DMS79 treated with DMSO at 0.1 percent for 48 hours (cell line): Measurements from ENCODE around the gene TWSG1.
"Not testable (repeated sequence)": the region's sequence is repeated elsewhere in the genome, so short reads cannot be mapped to it uniquely, and the experiment has no call there.

Experiments
- DNase-seq: peaks from one replicate; lab custom pipeline; 2025; lab: John Stamatoyannopoulos, UW

The TWSG1 gene

DNA sequence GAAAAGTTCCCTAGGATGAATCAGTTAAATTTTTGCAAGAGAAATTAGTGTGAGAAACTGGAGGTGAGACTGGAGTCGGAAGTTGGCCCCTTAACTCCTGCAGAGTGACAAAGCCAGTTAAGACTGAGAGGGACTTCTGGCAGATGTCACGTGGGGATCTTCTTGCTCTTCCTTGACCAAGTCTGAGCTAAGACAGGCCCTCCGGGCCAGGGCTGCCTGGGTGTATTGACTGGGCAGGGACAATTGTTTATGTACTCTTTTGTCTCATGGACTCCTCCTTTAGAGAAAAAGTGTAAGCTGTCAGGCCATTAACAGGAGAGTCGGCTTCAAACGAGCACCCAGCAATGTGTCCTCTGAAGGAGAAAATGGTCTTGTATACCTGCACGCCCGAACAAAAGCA is 92.2 kb downstream of the TWSG1 start:
- DNase-seq, result no peak

DNA sequence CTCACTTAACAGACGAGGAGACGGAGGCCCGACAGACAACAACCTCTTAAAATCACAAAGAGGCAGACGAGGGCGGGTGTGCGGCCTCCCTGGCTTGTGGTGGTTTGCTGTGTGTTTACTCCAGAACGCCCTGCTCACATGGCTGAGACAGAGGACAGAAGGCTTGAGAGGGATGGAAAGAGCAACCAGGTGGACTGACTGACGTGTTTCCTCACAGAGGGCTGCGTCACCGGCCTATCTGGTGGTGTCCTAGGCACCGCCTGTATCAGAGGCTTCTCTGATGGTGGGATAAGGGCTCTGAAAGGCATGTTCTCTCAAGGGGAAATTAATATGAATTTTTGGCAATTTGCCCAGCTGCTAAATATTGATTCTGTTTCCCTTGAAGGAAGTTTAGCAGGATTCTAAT is 93.7 kb downstream of the TWSG1 start:
- peak; percentile 38 for DNase-seq

DNA sequence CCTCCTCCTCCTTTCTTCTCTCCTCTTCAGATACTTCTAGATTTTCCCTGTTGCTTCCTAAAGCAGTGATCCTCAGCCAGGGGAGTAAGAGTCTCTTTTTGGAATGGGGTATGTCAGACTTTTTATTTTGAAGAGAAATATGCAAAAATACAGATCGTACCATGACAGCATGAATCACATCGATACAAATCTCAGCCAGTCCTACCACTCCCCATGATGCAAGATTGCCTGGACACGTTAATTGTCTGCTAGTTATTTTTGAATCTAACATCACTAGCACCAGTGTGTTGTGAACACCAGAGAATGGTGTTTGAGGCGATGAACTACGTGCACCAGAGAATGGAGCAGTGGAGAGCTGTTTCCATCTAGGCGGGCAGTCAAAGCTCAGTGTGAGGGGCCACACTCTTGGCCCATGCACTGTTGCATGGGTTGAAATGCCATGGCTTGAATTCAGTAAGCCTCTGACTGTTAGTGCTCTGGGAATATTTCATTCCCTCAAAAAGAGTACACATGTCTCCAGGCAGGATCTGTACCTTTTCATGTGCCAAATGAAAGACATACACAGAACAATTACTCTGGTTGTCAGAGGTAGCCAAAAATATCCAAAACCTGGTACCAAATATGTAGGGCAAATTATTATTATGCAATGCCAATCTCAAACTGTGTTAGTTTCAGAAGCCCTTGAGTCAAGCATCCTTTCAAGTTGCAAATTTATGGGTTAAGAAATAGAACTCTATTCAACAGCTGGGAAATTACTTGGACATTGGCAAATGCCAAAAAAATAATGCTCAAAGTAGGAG is 94.5 kb downstream of the TWSG1 start:
- no peak for DNase-seq

DNA sequence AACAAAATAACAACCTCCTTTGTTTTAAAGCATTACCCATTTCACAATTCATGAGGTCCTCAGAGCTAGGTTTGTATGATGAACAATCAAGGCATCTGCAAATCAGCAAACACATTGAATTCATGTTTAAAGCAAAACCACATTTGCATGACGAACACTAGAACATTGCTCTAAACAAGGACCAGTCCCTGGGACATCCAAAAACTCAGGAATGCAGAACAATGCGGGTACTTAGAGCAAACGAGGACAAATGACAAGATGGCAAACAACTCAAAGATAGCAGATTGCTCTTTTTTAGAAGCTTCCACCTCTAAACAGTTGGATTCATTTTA is 95.1 kb downstream of the TWSG1 start:
- no peak for DNase-seq

DNA sequence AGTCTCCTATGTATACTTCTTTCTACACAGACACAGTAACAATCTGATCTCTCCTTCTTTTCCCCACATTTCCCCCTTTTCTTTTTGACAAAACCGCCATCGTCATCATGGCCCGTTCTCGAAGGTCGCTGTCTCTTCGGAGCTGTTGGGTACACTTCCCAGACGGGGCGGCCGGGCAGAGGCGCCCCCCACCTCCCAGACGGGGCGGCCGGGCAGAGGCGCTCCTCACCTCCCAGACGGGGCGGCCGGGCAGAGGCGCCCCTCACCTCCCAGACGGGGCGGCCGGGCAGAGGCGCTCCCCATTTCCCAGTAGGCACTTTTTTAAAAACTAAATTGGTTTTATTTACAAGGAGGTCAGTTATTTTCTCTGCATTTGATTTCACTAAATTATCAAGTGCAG is 95.7 kb downstream of the TWSG1 start:
- DNase-seq, result not testable (repeated sequence)

DNA sequence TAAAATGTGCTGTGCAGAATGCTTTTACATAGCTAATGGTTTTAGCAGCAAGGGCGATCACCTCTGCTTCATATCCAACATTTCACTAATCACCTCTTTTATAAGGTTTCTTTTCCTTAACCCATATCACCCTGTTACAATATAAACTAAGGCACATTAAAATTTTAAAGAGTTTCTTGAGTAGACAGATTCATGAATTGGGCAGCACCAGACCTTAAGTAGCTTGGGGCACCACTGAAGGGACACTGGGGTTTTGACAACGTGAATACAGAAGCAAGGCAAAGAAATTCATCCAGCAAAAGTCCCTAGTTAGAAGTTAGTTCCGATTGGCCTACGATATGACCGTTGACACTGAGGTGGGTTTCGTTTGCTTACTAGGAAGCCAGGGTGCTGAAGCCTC is 96.7 kb downstream of the TWSG1 start:
- no peak for DNase-seq

DNA sequence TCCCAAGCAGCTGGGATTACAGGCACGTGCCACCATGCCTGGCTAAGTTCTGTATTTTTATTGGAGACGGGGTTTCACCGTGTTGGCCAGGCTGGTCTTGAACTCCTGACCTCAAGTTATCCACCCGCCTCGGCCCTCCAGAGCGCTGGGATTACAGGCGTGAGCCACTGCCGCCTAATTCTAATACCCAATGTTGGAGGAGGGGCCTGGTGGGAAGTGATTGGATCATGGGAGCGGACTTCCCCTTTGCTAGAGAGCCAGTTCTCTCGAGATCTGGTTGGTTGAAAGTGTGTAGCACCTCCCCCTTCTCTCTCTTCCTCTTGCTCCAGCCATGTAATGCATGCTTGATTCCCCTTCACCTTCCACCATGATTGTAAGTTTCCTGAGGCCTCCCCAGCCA is 98.5 kb downstream of the TWSG1 start:
- not testable (repeated sequence) for DNase-seq

DNA sequence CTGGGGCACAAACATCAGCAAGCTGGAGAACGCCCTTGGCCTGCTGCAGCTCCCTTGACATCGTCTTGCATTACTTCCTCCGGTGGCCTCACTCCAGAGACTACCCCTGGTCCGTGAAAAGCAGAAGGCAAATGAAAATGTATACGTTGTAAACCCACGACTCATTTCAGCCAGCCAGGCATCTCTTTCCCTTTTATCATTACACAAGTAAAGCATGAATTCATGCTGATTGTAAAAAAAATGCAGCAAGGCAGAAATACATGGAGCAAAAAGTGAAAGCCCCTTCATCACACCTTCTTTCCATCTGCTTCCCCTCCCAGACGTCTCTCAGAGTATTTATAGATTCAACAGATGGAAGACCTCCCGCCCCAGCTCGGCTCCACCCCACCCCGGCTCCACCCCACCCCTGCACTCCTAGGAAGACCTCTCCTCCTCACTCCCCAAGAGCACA is 99.1 kb downstream of the TWSG1 start:
- DNase-seq, result no peak

DNA sequence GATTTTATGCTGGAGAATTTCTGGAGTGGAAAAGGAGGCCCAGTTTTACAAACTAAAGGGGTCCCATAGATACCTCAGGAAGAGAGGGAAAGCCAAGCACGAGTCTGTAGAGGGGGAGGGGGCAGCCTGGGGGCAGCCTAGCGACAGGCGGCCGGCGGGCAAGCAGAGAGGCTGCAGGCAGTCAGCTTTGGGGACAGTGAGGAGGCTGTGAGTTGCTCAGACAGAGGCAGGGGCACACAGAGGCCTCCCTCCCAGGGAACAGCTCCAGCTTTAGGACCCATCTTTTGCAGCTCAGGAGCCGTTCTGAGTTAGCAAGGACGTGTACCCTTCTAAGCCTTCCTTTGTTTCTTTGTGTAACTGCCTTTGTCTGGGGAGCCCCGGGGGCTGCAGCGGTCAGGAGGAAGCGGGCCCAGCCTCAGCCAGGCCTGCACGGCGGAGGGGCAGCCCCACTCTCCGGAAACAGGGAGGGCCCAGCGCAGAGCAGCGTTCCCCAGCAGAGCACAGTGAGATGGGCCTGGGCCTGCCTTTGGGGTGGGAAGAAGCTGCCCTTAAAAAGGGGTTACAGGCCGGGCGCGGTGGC is 99.6 kb downstream of the TWSG1 start:
- no peak for DNase-seq

DNA sequence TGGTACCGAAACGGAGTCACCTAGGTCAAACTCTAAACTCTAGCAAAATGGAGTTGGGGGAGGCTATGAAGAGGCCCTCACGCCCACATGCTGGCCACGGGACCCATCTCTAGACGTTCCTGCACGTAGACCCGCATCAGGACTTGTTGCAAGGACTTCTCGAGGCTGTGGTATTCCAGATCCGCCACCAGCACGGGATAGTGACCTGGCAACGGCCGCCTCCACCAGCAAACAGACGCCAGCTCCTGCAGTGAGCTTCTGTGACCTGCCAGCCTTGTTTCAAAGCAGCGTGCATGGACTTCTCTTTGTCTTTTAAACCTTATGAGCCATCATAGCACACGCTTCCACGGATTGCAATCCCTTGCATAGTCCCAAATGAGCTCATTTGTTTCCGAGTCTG is 100.5 kb downstream of the TWSG1 start:
- DNase-seq, result no peak

DNA sequence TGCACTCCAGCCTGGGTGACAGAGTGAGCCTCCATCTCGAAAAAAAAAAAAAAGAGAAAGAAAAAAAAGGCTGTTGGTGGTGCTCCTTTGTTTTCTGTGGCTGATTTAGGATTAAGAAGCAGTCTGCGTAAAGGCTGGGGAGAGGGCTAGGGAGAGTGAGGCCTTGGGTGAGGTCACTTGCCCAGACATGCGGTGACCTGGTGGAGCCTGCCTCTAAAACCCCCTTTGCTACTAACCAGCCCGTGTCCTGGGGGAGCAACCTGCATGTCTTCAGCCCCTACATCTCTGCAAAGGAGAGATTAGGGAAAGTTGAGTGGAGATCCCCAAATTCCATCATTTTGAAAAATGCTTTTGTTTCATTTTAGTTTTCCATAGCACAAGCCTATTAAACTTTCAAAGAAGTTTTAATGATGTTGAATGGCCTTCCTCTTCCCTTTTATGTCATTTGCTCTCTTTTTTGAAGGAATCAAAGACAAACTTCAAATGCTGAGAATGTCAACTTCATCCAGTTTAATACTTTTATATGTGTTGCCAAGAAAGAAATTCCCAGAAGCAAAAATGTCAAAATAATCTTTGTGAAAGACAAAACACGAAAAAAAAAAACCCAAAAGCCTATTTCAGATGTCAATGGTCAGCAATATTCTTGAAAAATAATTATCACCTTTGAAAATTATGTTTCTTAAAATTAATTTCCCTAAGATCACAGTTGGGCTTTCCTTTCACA is 101.8 kb downstream of the TWSG1 start:
- no peak for DNase-seq

DNA sequence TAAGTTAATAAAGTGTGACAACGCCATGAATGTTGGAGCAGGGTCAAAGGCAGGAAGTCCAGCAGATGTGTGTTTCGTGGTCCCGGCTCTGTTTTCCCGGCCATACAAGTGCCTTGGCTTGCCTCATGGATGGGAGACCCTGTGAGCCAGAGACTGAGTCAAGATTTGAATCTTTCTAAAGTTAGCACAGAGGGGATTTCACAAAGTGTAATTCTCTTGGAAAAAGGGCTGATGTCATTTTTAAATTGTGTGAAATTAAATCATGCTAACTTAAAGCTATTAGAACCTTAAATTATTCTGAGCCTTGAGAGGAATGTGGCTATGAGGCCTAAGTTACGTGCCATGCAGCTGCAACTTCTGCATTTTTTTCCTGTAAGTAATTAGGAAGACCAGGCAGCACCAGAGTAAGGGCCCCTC is 102.5 kb downstream of the TWSG1 start:
- no peak for DNase-seq

DNA sequence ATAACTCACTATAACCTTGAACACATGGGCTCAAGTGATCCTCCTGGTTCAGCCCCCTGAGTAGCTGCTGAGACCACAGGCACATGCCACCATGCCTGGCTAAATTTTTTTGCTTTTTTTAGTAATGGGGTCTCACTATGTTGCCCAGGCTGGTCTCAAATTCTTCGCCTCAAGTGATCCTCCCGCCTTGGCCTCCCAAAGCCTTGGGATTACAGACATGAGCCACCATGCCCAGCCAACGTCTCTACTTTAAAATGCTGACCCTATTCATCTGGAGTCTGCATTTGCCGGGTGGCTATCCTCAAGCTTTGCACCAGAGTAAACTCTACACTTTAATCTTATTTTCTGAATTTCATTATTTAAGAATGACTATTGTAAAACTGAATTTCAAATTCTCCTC is 103.1 kb downstream of the TWSG1 start:
- DNase-seq, result no peak

DNA sequence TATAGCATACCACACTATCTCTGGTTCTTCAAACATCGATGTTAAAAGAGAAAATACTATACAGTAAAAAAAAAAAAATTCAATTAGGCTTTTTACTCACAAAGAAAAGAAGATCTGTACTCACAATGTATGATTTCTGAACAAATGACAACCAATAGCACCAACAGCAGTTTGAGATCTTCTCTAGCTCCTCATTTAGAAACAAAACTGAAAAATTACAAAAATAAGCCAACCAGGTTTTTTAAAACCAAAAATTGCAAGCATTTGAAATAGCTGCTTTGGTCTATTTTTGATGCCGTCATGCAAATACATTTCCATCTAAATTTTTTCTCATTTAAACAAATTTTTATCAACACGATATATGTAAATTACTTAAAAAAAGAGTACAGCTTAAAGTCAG is 106.5 kb downstream of the TWSG1 start:
- DNase-seq, result no peak

DNA sequence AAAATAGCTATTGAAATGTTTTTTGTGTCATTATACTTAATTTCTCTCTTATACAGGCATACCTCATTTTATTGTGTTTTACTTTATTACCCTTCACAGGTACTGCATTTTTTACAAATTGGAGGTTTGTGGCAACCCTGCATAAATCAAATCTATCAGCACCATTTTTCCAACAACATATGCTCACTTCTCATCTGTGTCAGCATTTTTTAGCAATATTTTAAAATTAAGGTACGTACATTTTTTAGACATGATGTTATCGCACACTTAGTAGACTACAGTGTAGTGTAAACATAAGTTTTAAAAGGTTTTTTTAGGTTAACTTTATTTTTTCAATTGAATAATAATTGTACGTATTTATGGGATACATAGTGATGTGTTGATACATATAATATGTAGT is 110.0 kb downstream of the TWSG1 start:
- no peak for DNase-seq

DNA sequence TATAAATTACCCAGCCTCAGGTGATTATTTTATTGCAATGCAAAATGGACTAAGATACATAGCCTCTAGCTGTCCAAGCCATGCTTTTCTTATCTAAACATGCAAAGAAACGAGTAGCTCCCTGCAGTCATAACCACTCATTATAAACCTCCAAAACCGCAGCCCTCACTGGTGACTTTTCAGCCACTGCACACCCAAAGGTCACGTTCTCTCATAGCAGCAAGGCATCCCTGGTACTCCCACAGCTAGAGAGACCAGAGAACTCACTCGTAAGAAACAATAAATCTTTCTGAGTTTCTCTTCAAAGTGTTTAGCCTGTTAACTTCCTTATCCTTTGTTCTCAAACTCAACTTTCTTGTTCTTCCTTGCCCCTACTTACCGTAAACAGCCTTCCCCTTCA is 112.3 kb downstream of the TWSG1 start:
- DNase-seq, result no peak

DNA sequence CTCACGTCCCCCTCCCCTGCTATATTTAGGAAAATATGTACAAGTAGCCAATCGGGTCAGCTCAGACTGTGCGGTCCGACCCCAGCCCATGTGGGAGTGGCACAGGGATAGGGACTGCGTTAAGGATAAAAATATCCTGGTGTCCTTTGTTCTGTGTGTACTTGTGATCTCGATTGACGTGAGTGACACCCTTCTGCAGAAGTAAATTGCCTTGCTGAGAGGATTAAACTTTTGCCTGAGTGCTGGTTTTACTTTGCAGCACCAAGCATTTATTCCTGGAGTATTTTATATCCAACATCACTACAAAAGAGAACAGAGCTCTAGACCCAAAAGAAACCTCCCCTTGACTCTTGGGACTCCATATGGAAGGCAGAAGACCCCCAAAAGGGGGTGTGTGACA is 112.8 kb downstream of the TWSG1 start:
- no peak for DNase-seq

DNA sequence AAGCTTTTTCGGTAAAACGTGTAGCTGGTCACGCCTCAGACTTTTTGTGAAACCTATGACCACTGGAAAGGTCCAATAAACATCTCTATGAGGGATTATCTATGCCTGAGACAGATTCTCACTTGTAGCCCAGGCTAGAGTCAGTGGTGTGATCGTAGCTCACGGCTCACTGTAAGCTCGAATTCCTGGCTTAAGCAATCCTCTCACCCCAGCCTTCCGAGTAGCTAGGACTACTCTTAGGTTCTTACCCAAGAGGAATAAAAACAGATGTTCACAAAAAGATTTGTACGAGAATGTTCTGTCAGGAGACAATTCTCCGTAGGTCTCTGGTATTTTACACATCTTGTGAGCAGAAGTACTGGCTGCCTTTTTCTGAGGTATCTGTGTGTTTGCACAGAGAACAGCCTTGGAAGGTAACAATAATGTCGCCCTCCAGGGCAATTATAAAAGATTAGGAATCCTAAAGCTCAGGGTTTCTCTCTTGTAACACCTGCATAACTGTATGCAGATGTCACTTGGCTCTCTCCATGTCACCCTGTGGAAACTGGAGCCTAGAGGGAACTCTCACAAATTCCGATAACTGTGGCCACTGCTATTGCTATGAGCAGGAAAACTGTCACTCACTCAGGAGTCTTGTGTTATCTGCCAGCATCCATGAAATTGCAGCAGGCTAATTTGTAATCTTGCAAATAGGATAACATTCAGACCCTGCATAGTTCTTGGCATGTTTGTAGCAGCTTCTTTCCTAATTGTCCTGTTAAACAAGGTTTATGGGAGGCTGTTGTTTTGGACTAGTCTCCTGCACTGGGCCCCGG is 115.2 kb downstream of the TWSG1 start:
- no peak for DNase-seq

DNA sequence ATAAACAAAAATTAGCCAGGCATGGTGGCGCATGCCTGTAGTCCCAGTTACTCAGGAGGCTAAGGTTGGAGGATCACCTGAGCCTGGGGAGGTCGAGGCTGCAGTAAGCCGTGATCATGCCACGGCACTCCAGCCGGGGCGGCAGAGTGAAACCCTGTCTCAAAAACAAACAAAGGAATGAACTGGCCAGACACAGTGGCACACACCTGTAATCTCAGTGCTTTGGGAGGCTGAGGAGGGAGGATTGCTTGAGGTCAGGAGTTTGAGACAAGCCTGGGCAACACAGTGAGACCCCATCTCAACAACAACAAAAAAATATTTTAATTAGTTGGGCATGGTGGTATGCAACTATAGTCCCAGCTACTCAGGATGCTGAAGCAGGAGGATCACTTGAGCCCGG is 116.3 kb downstream of the TWSG1 start:
- not testable (repeated sequence) for DNase-seq
